ENCODE results near the gene SLC9A7. TPM values are rescaled to one million over a fixed set of nuclear protein-coding genes. Genes with fewer than 3 reads are reported as not detected.

SLC9A7 gene
- total and polyA plus RNA-seq, 12 donors = 2.3 to 22.8 (median 12.4) TPM

DNA sequence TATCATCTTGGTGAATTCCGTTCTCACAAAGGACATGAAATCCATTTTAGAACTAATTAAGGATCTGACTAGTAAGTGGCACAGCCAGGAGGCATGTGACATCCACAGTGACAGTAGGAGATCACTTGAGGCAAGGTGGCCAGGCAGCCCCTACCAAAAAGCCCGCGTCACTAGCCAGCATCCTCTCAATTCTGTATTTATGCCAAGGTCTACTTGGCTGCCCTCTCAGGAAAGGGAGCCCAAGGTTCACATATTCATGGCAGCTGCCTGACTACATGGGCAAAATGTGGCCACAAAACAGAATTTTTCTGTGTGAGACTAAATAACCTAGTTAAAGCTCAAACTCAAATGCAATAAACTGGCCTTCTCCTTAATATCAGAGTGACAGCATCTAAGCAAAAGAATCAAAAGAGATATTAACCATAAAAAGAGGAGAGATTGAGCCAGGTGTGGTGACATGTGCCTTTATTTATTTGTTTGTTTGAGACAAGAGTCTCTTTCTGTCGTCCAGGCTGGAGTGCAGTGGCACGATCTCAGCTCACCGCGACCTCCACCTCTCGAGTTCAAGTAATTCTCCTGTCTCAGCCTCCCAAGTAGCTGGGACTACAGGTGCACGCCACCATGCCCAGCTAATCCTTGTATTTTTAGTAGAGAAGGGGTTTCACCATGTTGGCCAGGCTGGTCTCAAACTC lies 51.5 kb downstream of the SLC9A7 start:
- H3K9me3 ChIP-seq (replicated peaks in 1 of 3) = no peaks in the 10 kb centered on the region
- no peak for TF ChIP-seq POLR2A (IDR thresholded peaks at IDR 0.05)
- TF ChIP-seq, protein P1, sequence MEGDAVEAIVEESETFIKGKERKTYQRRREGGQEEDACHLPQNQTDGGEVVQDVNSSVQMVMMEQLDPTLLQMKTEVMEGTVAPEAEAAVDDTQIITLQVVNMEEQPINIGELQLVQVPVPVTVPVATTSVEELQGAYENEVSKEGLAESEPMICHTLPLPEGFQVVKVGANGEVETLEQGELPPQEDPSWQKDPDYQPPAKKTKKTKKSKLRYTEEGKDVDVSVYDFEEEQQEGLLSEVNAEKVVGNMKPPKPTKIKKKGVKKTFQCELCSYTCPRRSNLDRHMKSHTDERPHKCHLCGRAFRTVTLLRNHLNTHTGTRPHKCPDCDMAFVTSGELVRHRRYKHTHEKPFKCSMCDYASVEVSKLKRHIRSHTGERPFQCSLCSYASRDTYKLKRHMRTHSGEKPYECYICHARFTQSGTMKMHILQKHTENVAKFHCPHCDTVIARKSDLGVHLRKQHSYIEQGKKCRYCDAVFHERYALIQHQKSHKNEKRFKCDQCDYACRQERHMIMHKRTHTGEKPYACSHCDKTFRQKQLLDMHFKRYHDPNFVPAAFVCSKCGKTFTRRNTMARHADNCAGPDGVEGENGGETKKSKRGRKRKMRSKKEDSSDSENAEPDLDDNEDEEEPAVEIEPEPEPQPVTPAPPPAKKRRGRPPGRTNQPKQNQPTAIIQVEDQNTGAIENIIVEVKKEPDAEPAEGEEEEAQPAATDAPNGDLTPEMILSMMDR (IDR thresholded peaks at IDR 0.05) = no peak
- intact Hi-C loops (cut with DNase I) = no loop called here
- peaks cover 12% of the 10 kb centered on the region for H3K27me3 ChIP-seq
- H3K36me3 ChIP-seq (replicated peaks in 1 of 2) = no peaks in the 10 kb centered on the region
- no peak overlapping the region for H3K27ac ChIP-seq
- no peak for DNase-seq
- 77 to 90% (median 78%) methylated on average over 6 to 9 of the region's 9 CpGs for WGBS, 4 donors
- no peaks in the 10 kb centered on the region for H3K4me1 ChIP-seq (replicated peaks in 1 of 2)
- no peak overlapping the region for H3K4me3 ChIP-seq

DNA sequence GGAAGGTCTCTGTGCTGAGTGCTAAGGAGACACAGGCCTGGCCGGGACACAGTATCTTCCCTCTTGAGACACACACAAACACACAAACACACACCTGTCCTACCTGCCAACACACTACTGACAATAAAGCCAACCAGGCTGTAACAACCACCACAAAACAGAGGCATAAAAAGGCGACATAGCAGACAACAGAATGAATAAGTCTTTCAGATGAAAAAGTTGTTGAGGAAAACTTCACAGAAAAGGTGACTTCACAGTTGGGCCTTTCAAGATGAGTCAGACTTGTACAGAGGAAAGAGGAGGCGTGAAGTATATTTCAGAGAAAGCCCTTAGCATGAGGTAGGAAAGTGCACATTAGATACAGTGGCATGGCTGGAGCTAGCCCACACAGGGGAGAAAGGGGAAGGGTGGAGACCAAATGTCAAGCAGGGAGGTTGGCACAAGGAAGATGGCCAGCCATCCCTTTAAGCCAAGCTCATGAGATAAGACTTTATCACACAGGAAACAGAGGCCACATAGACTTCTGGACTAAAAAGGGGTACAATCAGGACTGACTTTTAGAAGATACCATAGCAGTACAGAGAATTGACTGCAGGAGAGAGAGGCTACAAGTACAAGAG lies 54.0 kb downstream of the SLC9A7 start:
- no peaks in the 10 kb centered on the region for H3K9me3 ChIP-seq (replicated peaks in 1 of 3)
- intact Hi-C loops (cut with DNase I) = no loop called here
- no peaks in the 10 kb centered on the region for H3K4me1 ChIP-seq (replicated peaks in 1 of 2)
- peaks cover 12% of the 10 kb centered on the region for H3K27me3 ChIP-seq
- TF ChIP-seq POLR2A (IDR thresholded peaks at IDR 0.05) = no peak
- TF ChIP-seq, protein P1 (IDR thresholded peaks at IDR 0.05) = no peak
- no peak overlapping the region for H3K27ac ChIP-seq
- no peak for DNase-seq
- H3K36me3 ChIP-seq (replicated peaks in 1 of 2) = no peaks in the 10 kb centered on the region
- WGBS, 4 donors = 64 to 84% (median 81%) methylated on average over 3 of the region's 3 CpGs
- H3K4me3 ChIP-seq = no peak overlapping the region

DNA sequence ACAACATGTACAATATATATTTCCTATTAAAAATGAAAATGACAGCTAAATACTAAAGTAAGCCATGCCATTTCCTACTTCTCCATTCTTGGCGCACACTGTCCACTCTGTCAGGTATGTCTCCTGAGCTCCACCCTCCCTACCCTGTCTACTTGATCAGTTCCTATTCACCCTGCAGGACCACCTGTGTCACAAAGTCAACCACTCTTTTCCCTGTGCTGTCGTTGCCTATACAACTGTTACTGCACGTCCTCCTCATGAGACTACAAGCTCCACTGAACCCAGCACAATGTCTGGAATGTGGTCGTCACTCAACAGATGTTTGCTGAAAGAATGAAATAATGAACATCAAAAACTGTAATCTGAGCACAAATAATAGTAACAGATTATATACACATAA lies 54.9 kb downstream of the SLC9A7 start:
- Histone ChIP-seq H3K4me3 (no peak overlapping the region), H3K9me3 (replicated peaks in 1 of 3) (no peaks in the 10 kb centered on the region), H3K4me1 (replicated peaks in 1 of 2) (no peaks in the 10 kb centered on the region), H3K36me3 (replicated peaks in 1 of 2) (no peaks in the 10 kb centered on the region), H3K27me3 (peaks cover 12% of the 10 kb centered on the region), H3K27ac (no peak overlapping the region)
- 58 to 83% (median 78%) methylated on average over 4 of the region's 4 CpGs for WGBS, 4 donors
- TF ChIP-seq, protein P1 (IDR thresholded peaks at IDR 0.05) = no peak
- TF ChIP-seq POLR2A (IDR thresholded peaks at IDR 0.05) = no peak
- intact Hi-C loops (cut with DNase I) = no loop called here
- no peak for DNase-seq

DNA sequence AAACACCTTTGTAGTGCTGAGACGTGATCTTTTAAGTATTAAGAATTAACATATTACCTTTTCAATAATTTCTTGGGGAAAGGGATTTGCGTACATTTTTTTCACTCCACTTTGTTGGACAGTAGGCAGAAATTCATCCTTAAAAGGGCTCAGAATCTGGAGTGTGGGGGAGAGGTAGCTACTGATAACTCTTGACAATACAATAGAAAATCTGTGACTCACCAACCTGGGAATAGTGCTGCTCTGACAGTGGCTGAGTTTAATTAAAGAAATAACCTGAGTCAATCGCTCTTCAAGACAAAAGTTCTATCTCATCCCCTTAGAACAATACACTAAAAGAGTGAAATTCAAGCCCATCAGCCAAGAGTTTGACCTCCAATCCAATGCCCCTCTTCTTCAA lies 60.2 kb downstream of the SLC9A7 start:
- no peak overlapping the region for H3K27ac ChIP-seq
- 75 to 94% (median 86%) methylated on average over 3 of the region's 3 CpGs for WGBS, 4 donors
- no peaks in the 10 kb centered on the region for H3K9me3 ChIP-seq (replicated peaks in 1 of 3)
- no peaks in the 10 kb centered on the region for H3K4me1 ChIP-seq (replicated peaks in 1 of 2)
- TF ChIP-seq POLR2A (IDR thresholded peaks at IDR 0.05) = no peak
- TF ChIP-seq, protein P1 (IDR thresholded peaks at IDR 0.05) = no peak
- intact Hi-C loops (cut with DNase I) = no loop called here
- H3K27me3 ChIP-seq = no peaks in the 10 kb centered on the region
- no peak for DNase-seq
- H3K4me3 ChIP-seq = no peak overlapping the region
- H3K36me3 ChIP-seq (replicated peaks in 1 of 2) = no peaks in the 10 kb centered on the region

Measured in adrenal gland (tissue), 12 donors.